Activated CD4-positive, CD25-positive, alpha-beta regulatory T cell treated with anti-CD3 and anti-CD28 coated beads, Interleukin-2, amount 50 U/mL, for 24 hours (primary cell): Measurements from ENCODE around the gene PHF11.
A peak's percentile ranks its signal among the peaks of the same experiment; 100 is the strongest.
"Not testable (repeated sequence)": the region's sequence is repeated elsewhere in the genome, so short reads cannot be mapped to it uniquely, and the experiment has no call there.

ENCODE experiments used
- ATAC-seq, 2 donors: fragments of 150-1000 bp; cut with Tn5 transposase; one replicate each; pipeline ENCODE4 v1.10.0; 2021; ENCODE audit warnings: mild to moderate bottlenecking in 1 of 2, moderate library complexity in 1 of 2

PHF11 gene

GRCh38 chr13:49550942-49551644 lies 55.3 kb downstream of the PHF11 start:
- ATAC-seq = no peak

- no peak for ATAC-seq
Observed at GRCh38 chr13:49553888-49554287, 58.1 kb downstream of the PHF11 start.

- no peak for ATAC-seq
Observed at GRCh38 chr13:49554387-49554786, 58.6 kb downstream of the PHF11 start.

GRCh38 chr13:49559006-49559405 lies 63.3 kb downstream of the PHF11 start:
- no peak for ATAC-seq

GRCh38 chr13:49560270-49561061 lies 64.7 kb downstream of the PHF11 start:
- ATAC-seq = no peak

- ATAC-seq = no peak
Observed at GRCh38 chr13:49561062-49561410, 65.3 kb downstream of the PHF11 start.

GRCh38 chr13:49563516-49563915 lies 67.8 kb downstream of the PHF11 start:
- ATAC-seq = no peak

- not testable (repeated sequence) for ATAC-seq
Observed at GRCh38 chr13:49565461-49565860, 69.7 kb downstream of the PHF11 start.

- ATAC-seq = no peak
Observed at GRCh38 chr13:49566461-49566860, 70.7 kb downstream of the PHF11 start.

- ATAC-seq = no peak
Observed at GRCh38 chr13:49567491-49567890, 71.7 kb downstream of the PHF11 start.

- peak; percentile 88 to 90 for ATAC-seq
Observed at GRCh38 chr13:49569993-49570689, 74.4 kb downstream of the PHF11 start.

- no peak for ATAC-seq
Observed at GRCh38 chr13:49571299-49572240, 75.8 kb downstream of the PHF11 start.
